ENCODE results near the gene BCAS3.

DNA sequence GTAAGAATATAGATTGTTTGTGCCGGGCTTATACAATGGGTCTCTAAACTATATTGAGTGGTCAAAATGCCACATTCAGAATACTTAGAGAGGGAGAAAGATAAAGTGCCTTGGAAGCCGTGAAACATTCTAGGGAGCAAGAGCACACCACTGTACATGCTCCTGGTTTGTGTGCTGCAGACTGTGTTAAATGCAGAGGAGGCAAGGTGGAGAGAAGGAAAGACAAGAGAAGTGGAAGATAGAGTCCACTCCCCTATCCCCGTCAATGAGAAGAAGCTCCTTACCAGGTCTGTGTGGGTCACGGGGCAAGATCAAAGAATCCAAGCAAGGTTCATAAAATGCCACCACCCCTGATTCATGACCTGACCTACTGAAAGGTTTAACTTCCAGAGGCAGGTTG lies 454.9 kb downstream of the BCAS3 start:
- TF ChIP-seq POLR2A (IDR thresholded peaks at IDR 0.05; ENCODE audit: low read depth, low read length) = no peak
- no peak for TF ChIP-seq POLR2AphosphoS5 (IDR thresholded peaks at IDR 0.05; ENCODE audit: low read depth, low read length)
- no peak for TF ChIP-seq POU2F2 (IDR thresholded peaks at IDR 0.05; ENCODE audit: low read depth, low read length)
- no peak for TF ChIP-seq SPI1 (IDR thresholded peaks at IDR 0.05; ENCODE audit: low read depth, low read length)
